Mucosa of stomach (tissue), 1 donor: ENCODE measurements around the gene IL22RA2.

Source experiments
- H3K27me3 ChIP-seq: one replicate; pipeline ENCODE4 v1.7.0; 2013; ENCODE audit warnings: mild to moderate bottlenecking, low read length; ENCODE audit not compliant: control insufficient read depth, insufficient read depth
- H3K36me3 ChIP-seq: one replicate; pipeline ENCODE4 v1.7.0; 2013; ENCODE audit warnings: low read length; ENCODE audit not compliant: control insufficient read depth, insufficient read depth
- H3K4me1 ChIP-seq: one replicate; pipeline ENCODE4 v1.7.0; 2013; ENCODE audit warnings: mild to moderate bottlenecking, low read length; ENCODE audit not compliant: control insufficient read depth, insufficient read depth
- H3K4me3 ChIP-seq: one replicate; pipeline ENCODE4 v1.7.0; 2013; ENCODE audit warnings: low read length
- H3K9ac ChIP-seq: one replicate; pipeline ENCODE4 v1.7.0; 2013; ENCODE audit warnings: mild to moderate bottlenecking, low read length, moderate library complexity
- H3K9me3 ChIP-seq: one replicate; pipeline ENCODE4 v1.7.0; 2013; ENCODE audit warnings: mild to moderate bottlenecking, low read length, moderate library complexity; ENCODE audit not compliant: control insufficient read depth
- donor health status: Pancreatic carcinoma.

The IL22RA2 gene

GRCh38 chr6:137133122-137133521 is 40.3 kb downstream of the IL22RA2 start:
- Histone ChIP-seq H3K27me3 (no peaks in the 10 kb centered on the region), H3K9me3 (no peaks in the 10 kb centered on the region), H3K4me3 (no peak overlapping the region), H3K4me1 (peaks cover 8% of the 10 kb centered on the region), H3K36me3 (no peaks in the 10 kb centered on the region), H3K9ac (no peak overlapping the region)

GRCh38 chr6:137126875-137127485 is 46.5 kb downstream of the IL22RA2 start:
- no peaks in the 10 kb centered on the region for H3K9me3 ChIP-seq
- peaks cover 5% of the 10 kb centered on the region for H3K4me1 ChIP-seq
- H3K36me3 ChIP-seq: no peaks in the 10 kb centered on the region
- H3K27me3 ChIP-seq: no peaks in the 10 kb centered on the region
- no peak overlapping the region for H3K9ac ChIP-seq
- H3K4me3 ChIP-seq: no peak overlapping the region

- Histone ChIP-seq H3K4me3 (no peak overlapping the region), H3K9me3 (no peaks in the 10 kb centered on the region), H3K9ac (no peak overlapping the region), H3K27me3 (no peaks in the 10 kb centered on the region), H3K4me1 (peaks cover 30% of the 10 kb centered on the region), H3K36me3 (no peaks in the 10 kb centered on the region)
Observed at GRCh38 chr6:137123078-137123477, 50.4 kb downstream of the IL22RA2 start.

GRCh38 chr6:137122612-137123011 is 50.8 kb downstream of the IL22RA2 start:
- Histone ChIP-seq H3K27me3 (no peaks in the 10 kb centered on the region), H3K9me3 (no peaks in the 10 kb centered on the region), H3K4me3 (no peak overlapping the region), H3K36me3 (no peaks in the 10 kb centered on the region), H3K9ac (no peak overlapping the region), H3K4me1 (peaks cover 30% of the 10 kb centered on the region)

GRCh38 chr6:137121401-137121997 is 51.9 kb downstream of the IL22RA2 start:
- H3K9ac ChIP-seq: no peak overlapping the region
- H3K36me3 ChIP-seq: no peaks in the 10 kb centered on the region
- H3K27me3 ChIP-seq: no peaks in the 10 kb centered on the region
- H3K4me3 ChIP-seq: no peak overlapping the region
- no peaks in the 10 kb centered on the region for H3K9me3 ChIP-seq
- peaks cover 30% of the 10 kb centered on the region for H3K4me1 ChIP-seq

- no peak overlapping the region for H3K9ac ChIP-seq
- H3K27me3 ChIP-seq: no peaks in the 10 kb centered on the region
- H3K4me3 ChIP-seq: no peak overlapping the region
- peaks cover 30% of the 10 kb centered on the region for H3K4me1 ChIP-seq
- no peaks in the 10 kb centered on the region for H3K9me3 ChIP-seq
- H3K36me3 ChIP-seq: no peaks in the 10 kb centered on the region
Observed at GRCh38 chr6:137120748-137121147, 52.7 kb downstream of the IL22RA2 start.

GRCh38 chr6:137119196-137120104 is 54.0 kb downstream of the IL22RA2 start:
- Histone ChIP-seq H3K27me3 (no peaks in the 10 kb centered on the region), H3K4me3 (no peak overlapping the region), H3K36me3 (no peaks in the 10 kb centered on the region), H3K9ac (no peak overlapping the region), H3K9me3 (no peaks in the 10 kb centered on the region), H3K4me1 (peaks cover 30% of the 10 kb centered on the region)

GRCh38 chr6:137117581-137117980 is 55.9 kb downstream of the IL22RA2 start:
- Histone ChIP-seq H3K36me3 (no peaks in the 10 kb centered on the region), H3K9me3 (no peaks in the 10 kb centered on the region), H3K4me3 (no peak overlapping the region), H3K9ac (no peak overlapping the region), H3K27me3 (no peaks in the 10 kb centered on the region), H3K4me1 (peaks cover 27% of the 10 kb centered on the region)

- Histone ChIP-seq H3K9ac (no peak overlapping the region), H3K9me3 (no peaks in the 10 kb centered on the region), H3K4me1 (peaks cover 24% of the 10 kb centered on the region), H3K36me3 (no peaks in the 10 kb centered on the region), H3K27me3 (no peaks in the 10 kb centered on the region), H3K4me3 (no peak overlapping the region)
Observed at GRCh38 chr6:137116807-137117206, 56.6 kb downstream of the IL22RA2 start.

- no peak overlapping the region for H3K9ac ChIP-seq
- H3K4me1 ChIP-seq: peaks cover 13% of the 10 kb centered on the region
- no peaks in the 10 kb centered on the region for H3K36me3 ChIP-seq
- no peaks in the 10 kb centered on the region for H3K27me3 ChIP-seq
- H3K4me3 ChIP-seq: no peak overlapping the region
- H3K9me3 ChIP-seq: no peaks in the 10 kb centered on the region
Observed at GRCh38 chr6:137115658-137116057, 57.8 kb downstream of the IL22RA2 start.

GRCh38 chr6:137112067-137112355 is 61.4 kb downstream of the IL22RA2 start:
- H3K36me3 ChIP-seq: no peaks in the 10 kb centered on the region
- H3K4me3 ChIP-seq: no peak overlapping the region

GRCh38 chr6:137111296-137112066 is 62.0 kb downstream of the IL22RA2 start:
- no peaks in the 10 kb centered on the region for H3K27me3 ChIP-seq
- no peaks in the 10 kb centered on the region for H3K4me1 ChIP-seq
- no peaks in the 10 kb centered on the region for H3K9me3 ChIP-seq
- no peaks in the 10 kb centered on the region for H3K36me3 ChIP-seq
- H3K9ac ChIP-seq: no peak overlapping the region
- no peak overlapping the region for H3K4me3 ChIP-seq

More at GRCh38 chr6:137112067-137112355, 61.4 kb downstream of the IL22RA2 start:
- H3K4me1 ChIP-seq: no peaks in the 10 kb centered on the region
- H3K9me3 ChIP-seq: no peaks in the 10 kb centered on the region
- no peaks in the 10 kb centered on the region for H3K27me3 ChIP-seq
- H3K9ac ChIP-seq: no peak overlapping the region
